Putamen (tissue), 1 donor: ENCODE measurements around the gene RIMBP3C.
A peak's percentile ranks its signal among the peaks of the same experiment; 100 is the strongest.
"Not testable (repeated sequence)": the region's sequence is repeated elsewhere in the genome, so short reads cannot be mapped to it uniquely, and the experiment has no call there.

Source experiments
- DNase-seq: peaks from one replicate; pipeline ENCODE4 v3.0.0-alpha.2; 2016; ENCODE audit warnings: low spot score

Gene RIMBP3C

DNA sequence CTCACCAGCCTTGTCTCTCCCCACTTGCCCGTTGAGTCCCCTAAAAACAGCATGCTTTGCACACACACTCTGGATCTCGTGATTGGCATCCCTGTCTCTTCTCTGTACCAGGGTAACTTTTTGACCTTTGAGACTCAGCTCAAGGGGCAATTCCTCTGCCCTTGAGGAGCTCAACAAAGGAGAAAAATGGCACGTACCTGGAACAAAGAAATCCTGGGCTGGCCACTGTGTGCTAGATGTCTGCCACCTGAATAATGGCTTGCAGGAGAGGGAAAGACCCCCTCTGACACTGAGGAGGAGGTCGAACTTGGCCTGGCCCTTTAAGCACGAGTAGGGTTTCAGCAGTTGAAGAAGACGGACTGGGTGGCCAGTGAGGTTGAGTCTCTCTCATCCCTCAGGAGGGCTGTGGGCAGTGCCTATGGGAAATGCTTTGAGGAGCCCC is 22.1 kb upstream of the RIMBP3C start:
- DNase-seq = no peak

DNA sequence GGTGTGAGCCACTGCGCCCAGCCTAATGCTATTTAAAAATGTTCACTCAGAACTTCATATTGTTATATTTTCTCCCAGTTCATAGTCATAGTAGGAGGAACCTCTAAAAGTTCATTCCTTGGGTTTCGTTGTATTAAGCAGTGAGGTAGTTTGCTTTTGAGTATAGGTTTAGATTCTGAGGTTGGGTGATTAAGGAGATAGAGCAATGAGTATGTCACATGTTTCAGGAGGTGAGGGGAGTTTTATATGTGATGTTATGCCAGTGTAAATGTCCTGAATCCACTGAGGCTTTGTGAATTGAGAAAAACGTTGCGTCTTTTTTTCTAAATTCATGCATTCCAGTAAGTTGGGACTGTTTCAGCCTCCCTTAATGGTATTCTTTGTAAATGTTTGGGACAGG is 20.4 kb upstream of the RIMBP3C start:
- DNase-seq = no peak

DNA sequence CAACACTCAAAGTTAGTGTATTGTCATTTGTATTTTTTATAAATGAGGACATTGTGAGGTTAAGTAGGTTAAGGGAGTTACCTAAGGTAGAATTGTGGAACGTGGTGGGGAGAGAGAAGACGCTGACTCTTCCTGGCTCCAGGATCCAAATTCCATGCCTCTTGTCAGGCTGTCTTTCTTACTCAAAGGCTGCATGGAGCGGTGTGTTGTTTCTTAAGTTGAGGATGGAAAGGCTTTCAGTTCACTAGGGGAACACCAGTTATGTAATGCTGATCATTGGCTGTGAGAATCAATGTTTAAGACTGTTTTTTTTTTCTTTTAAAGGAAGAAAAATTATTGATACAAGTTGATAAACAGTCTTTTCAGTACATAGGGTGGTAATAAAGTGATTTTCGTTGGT is 19.1 kb upstream of the RIMBP3C start:
- DNase-seq = no peak

DNA sequence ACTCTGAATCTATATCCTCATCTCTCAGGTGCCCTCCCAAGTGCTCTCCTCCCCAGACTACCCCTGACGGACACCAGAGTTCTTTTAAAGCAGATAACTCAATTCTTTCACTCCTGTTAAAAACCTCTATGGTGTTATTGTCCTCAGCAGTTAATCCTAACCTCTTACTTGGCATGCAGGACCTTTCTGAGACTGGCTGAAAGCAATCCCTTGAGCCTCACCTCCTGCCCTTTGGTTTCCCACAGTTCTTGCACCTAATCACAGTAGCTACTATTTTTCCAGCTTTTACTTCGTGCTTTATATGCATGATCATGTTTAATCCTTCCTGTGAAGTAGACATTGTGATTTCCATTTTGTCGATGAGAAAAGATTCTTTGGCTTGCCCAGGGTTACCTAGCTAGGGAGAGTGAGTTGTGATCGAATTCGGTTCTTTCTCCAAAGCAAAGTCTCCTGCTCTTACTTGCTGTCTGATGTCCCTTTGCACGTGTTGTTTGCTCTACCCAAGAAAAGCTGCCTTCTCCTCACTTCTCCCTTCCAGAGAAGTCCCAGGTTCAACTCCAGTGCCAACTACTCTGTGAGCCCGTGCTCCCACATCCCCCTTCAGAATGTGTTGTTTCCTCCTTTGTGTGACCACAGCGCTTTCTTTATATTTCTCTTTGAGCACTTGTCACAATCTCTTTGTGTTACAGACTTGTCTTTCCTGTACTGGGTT is 18.4 kb upstream of the RIMBP3C start:
- no peak for DNase-seq

DNA sequence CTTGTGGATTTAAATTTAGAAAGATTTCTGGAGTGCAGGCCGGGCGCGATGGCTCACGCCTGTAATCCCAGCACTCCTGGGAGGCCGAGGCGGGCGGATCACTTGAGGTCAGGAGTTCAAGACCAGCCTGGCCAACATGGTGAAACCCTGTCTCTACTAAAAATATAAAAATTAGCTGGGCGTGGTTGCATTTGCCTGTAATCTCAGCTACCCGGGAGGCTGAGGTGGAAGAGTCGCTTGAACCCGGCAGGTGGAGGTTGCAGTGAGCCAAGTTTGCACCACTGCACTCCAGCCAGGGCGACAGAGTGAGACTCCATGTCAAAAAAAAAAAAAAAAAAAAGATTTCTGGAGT is 17.8 kb upstream of the RIMBP3C start:
- DNase-seq = not testable (repeated sequence)

DNA sequence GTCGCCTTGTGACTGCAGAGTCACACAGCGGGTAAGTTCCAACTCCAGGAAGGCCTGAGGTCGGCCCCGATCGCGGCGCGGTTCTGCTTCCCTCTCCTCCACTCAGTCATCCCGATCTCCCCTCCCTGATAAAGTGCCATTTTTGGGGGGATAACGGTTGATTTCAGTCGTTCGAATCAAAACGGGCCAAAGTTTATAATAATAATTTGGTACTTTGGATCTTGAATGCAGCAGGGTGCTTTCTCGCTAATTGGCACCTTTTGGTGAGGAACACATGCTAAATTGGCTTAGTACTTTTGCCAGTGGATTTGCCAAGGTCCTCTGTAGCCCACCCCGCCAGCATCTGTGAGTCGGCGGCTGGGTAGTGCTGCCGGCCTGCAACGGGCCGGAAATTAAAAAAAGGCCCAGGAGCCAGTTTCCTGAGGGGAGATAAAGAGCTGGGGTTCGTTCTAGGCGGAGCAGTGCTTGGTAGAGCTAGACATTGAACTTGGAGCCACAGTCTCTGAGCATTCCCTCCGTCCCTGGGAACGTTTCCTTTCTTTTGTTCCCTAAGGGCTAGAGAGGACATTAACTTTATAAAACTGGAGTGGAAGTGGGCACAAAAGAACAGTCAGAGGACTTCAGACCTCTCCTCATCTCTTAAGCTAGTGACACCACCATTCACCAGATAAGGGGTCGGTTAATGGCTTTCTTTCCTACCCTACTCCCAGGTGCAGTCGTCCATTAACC is 17.2 kb upstream of the RIMBP3C start:
- DNase-seq = no peak

DNA sequence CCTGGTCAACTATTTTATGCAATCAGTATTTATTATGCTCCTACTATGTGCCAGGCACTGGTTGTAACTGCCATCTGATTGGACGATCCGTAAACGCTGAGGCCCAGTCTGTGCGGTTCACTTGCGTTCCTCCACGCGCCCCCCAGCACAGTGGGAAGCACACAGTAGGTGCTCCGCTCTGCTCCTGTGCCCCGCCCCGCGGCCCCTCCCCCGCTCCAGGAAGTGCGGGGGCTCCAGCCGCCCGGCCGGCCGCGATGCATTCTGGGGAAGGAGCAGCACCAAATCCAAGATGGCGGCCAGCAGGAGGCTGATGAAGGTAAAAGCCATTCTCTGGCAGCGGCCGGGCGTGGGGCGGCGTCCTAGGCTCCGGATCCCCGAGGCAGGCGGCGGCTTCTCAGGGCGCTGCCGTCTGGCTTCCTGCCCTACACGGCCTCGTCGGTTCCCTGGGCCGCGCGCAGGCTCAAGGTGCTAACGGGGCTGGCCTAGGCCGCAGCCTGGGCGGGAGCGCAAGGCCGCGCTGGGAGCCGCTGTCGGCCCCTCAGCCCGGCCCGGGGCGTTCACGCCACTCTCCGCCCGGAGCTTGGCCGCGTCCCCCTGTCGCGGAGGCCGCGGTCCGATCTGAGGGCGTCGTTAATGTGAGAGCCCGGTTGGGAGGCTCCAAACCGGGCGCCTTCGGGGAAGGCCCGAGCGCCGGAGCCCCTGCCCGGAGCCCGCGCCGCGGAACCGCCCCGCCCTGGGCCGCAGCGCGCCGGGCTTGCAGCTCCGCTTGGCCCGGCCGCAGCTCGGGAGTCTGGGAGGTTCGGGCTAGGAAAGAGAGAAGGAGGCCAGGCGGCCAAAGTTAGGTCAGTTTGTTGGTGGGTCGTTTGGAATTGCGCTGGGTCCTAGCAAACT is 16.4 kb upstream of the RIMBP3C start, which contains the start of gene UBE2L3:
Gene UBE2L3 (plus strand): TSS at position 259 of the 891 bp plus-strand sequence. CDS start 31 bp downstream, at position 290.
- DNase-seq = peak; percentile 86

DNA sequence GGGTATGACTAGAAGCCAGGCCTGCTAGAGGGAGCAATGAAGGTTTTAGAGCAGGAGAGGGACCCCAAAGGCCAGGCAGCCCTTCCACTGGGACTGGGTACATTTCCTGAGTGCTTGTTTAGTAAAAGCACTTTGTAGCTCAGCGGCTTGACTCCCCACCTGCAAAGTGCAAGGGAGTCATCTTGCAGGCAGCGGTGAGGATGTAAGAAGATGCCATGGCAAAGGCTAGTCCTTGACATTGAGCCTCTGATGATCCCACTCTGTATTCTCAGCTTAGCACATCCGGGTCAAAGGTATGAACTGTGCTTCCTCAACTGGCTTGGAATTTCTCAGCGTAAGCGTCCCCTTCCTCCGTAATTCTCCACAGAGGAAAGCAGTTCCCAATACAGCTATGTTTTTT is 13.2 kb upstream of the RIMBP3C start:
- no peak for DNase-seq

DNA sequence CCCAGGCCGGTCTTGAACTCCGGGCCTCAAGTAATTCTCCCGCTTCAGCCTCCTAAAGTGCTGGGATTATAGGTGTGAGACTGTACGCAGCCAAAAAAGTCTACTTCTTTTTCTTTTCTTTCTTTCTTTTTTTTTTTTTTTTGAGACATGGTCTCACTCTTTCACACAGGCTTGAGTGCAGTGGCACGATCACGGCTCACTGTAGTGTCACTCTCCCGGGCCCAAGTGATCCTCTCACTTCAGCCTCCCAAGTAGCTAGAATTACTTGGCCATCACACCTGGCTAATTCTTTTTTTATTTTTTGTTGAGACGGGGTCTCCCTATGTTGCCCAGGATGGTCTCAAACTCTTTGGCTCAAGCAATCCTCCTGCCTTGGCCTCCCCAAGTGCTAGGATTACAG is 12.7 kb upstream of the RIMBP3C start:
- no peak for DNase-seq

DNA sequence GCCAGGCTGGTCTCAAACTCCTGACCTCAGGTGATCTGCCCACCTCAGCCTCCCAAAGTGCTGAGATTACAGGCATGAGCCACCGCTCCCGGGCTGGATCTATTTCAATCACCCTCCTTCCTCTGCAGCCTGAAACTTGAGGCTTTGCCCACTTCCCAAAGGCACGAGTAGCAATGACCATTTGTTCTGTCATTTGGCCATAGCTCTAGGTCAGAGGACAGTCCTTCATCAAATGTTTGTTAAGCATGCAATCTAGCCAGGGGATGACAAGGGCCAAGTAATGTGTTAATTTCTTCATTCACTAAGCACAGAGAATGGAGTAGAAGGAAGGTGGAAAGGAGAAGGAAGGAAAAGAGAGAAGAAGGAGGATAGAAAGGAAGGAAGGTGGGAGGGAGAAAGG is 9.4 kb upstream of the RIMBP3C start:
- not testable (repeated sequence) for DNase-seq

DNA sequence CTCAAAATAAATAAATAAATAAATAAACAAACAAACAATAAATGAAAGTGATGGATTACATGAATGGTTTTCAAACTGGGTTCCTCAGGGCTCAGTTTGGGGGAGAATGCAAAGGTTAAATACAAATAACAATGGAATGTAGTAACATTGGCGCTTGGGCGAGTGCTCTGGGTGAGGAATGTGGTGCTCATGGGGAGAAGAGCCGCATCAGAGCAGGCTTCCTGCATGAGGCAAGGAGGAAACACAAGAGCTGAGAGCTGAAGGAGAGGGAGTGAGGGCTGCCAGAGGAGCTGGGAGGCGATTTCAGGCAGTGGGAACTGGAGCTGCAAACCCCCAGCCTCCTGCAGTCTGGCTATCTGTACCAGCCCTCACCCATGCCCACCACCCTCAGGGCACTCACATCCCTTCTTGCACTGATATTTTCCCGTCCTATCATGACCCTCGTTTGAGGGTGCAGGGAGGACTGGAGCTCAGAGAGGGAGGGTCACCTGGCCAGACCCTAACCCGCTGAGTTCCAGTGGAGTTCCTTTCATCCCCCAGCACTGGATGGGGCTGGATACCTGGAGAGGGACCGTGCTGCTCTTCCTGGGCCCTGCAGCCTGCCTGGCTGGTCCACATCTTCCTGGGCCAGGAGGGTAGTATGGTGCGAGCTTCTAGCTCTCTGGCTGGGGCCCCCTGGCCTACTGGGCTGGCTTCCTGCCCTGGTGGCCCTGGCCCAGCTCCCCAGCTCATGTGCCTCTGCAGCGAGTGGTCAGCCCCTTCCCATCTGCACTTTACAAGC is 8.3 kb upstream of the RIMBP3C start:
- DNase-seq = not testable (repeated sequence)

DNA sequence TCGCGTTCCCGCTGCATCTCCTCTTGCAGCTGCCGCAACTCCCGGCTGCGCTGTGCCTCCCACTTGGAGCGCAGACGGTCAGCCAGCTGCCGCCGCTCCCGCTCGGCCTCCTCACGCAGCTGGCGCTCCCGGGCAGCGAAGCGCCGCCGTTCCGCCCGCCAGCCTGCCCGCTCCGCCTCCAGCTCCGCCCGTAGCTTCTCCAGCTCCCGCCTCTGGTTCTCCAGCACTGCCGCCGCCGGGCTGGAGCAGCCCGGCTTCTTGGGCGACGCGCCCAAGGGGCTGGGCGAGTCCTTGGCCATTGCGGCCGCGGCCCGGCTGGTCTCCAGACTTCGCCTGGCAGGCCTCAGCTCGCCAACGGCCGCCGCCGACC is 598 bp downstream of the RIMBP3C start:
- not testable (repeated sequence) for DNase-seq

DNA sequence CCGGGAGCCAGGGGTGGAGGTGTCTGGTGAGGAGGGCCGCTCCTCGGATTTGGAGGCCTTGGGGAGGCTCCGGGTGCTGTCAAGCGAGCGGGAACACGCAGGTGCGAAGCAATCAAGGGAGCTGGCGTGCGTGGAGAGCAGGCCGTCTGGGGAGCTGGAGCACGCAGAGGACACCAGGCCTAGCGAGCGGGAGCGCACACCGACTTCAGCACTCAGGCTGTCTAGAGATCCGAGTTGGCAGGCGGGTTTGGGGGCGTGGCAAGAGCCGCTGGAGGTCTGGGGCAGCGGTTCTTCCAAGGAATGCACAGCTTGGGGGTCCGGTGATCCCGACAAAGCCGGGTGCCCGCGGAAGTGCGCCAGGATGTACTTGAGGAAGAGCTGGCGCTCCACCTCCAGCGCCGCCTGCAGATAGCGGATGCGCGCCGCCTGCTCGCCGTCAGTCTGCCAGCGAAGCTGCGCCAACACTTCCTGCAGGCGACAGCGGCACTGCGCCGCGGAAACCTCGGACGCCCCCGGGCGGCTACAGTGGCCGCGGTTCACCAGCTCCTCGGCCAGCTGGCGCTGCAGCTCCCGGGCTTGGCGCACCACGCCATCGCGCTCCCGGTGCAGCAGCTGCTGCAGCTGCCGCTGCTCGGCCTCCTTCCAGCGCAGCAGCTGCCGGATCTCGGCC is 1.1 kb downstream of the RIMBP3C start:
- not testable (repeated sequence) for DNase-seq

DNA sequence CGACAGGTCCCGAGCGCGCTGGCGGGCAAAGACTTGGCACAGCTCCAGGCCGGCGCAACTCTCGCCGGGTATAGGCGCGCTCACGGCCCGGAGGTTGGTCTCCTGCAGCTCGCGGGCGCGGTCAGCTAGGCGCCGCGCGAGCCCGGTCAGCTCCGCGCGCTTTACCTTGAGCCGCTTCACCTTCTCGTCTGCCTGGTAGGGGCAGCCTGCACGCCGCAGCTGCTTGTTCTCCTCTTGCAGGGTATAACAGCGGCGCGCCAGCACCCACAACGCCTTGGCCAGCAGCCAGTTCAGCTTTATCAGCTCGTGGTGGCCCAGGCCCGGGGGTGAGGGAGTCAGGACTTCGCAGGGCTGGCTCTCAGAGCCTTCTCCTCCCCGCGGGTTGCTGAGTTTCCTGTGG is 1.7 kb downstream of the RIMBP3C start:
- DNase-seq = not testable (repeated sequence)

DNA sequence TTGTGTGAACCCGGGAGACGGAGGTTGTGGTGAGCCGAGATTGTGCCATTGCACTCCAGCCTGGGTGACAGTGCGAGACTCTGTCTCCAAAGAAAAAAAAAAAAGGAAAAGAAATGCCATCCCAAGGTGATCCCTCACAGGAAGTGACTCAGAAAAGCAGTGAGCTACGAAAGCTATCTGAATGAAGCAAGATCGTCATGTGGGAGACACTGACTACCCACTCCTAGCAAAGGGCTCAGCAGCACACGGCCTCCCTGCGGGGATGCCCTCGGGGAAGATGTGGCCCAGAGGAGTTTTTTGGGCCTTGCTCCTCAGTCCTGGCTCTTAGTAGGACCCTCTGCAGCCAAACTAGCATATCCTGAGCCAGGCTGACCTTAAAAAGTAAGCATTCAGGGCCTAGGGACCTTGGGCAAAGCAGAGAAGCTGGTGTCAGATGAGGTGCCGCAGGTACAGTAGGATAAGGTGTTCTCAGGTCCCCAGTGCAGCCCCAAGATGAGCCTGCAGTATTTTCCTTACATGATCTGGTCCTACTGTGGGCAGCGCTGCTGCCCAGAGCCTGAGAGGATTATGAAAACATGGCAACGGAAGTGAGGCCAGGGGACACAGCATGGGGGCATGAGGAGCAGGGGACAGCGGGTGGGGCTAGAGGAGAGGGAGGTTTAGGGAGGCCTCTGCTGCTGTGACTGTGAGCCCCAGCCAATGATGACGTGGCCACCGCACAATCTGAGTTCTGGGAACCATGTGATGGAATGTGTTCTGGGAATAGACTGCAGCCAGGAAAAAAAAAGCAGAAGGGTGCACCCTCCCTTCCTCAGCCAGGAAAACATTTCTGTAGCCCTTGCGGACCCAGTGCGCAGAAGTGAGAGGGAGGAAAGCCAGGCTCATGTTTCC is 6.6 kb downstream of the RIMBP3C start:
- not testable (repeated sequence) for DNase-seq

DNA sequence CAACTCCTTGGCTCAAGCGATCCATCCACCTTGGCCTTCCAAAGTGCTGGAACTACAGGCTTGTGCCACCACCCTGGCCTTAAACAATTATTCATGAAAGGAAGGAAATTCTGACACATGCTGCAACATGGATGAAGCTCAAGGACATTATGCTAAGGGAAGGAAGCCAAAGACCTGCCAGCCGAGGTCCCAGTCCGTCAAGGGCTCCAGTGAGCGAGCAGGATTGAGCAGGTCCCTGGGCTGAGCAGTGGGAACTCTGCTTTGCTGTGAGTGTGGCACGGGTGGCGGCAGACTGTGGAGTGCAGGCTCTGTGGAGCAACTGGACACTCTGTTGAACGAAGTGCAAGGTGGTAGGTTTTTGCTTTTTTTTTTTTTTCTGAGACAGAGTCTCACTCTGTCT is 11.4 kb downstream of the RIMBP3C start:
- not testable (repeated sequence) for DNase-seq

DNA sequence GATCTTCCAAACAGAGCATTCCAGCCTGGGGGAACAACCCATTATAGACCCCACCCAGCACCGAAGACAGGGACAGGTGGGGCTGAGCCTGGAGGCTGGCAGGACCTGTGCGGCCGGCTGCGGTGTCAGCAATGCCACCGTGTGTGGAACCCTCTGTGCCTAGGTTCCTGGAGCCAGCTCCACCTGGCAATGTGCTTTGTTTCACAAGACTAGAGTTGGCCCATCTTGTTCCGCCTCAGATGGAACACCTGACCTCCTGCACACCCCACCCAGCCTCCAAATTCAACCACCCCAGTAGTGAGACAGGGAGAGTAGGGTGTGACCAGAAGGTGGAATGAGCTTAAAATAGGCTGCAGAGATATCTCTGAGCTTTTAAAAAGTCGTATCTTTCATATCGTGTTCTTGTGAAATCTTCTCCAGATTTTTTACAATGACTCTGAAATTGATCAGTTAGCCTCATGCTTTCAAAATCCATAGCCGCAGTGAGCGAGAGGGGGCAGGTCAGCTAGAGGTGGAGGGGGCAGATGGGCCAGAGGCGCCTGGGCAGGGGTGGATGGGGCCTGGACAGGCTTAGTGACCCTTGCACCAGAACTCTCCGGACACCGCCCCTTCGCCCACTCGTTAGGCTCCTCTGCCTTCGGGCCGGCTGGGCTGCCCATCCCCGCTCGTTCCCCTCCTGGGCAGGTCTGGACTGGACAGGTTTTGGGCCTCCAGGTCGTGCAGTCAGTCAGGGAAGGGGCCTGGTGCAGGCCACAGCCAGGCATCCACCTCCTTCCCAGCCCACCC is 18.2 kb downstream of the RIMBP3C start:
- not testable (repeated sequence) for DNase-seq

DNA sequence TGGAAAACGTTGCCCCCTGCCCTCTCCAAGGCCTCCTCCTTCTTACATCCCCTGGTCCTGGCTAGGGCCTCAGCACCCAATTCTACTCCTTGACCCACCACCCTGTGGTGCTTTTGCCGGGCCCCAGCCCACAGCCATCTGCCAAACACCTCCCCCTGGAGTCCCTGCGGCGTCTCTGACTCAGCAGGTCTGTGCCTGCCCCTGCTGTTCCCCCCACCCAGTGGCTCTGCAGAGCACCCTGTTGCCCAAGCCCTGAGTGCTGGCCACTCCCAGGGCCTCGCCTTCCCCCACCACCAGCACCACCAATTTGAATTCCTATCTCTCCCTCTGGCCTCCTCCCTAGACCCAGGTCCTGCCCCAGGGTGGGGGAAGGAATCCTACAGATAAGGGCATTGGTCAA is 19.7 kb downstream of the RIMBP3C start:
- DNase-seq = not testable (repeated sequence)
